VCaP (cell line): Measurements from ENCODE around the gene SLC35C1.

ENCODE experiments used
- H3K27ac ChIP-seq: fragments of 450-650 bp; 2 replicates; pipeline ENCODE4 v1.5.1; 2017
- CTCF ChIP-seq: fragments of 450-650 bp; conservative IDR thresholded peaks from 2 replicates; pipeline ENCODE4 v1.5.1; 2017; ENCODE audit warnings: mild to moderate bottlenecking, moderate library complexity

The SLC35C1 gene

GRCh38 chr11:45801723-45802315, 3.1 kb upstream of the SLC35C1 start:
- H3K27ac ChIP-seq: no peak overlapping the region
- no peak for TF ChIP-seq CTCF

GRCh38 chr11:45802531-45803317, 2.2 kb upstream of the SLC35C1 start:
- TF ChIP-seq CTCF: no peak
- no peak overlapping the region for H3K27ac ChIP-seq

GRCh38 chr11:45803971-45804760, 783 bp upstream of the SLC35C1 start:
- H3K27ac ChIP-seq: peak overlapping the region; percentile 73
- TF ChIP-seq CTCF: 0 out of 2 replicates have a peak, but pooled peaks have one; percentile 8

GRCh38 chr11:45805305-45806071, 539 bp downstream of the SLC35C1 start:
- no peak for TF ChIP-seq CTCF
- peak overlapping the region; percentile 73 for H3K27ac ChIP-seq

GRCh38 chr11:45806072-45806933, 1.4 kb downstream of the SLC35C1 start:
- H3K27ac ChIP-seq: peak overlapping the region; percentile 73; the same call in 1 of the 2 replicates
- no peak for TF ChIP-seq CTCF

- no peak for TF ChIP-seq CTCF
- no peak overlapping the region for H3K27ac ChIP-seq
These were observed 2.2 kb downstream of the SLC35C1 start for GRCh38 chr11:45806937-45807791.
